ENCODE measurements around the gene ABCC2. TPM values are rescaled to one million over a fixed set of nuclear protein-coding genes. Genes with fewer than 3 reads are reported as not detected.

Gene ABCC2
- total and polyA plus RNA-seq, 2 experiments from 2014 or later: 0.45 to 2.4 TPM

DNA sequence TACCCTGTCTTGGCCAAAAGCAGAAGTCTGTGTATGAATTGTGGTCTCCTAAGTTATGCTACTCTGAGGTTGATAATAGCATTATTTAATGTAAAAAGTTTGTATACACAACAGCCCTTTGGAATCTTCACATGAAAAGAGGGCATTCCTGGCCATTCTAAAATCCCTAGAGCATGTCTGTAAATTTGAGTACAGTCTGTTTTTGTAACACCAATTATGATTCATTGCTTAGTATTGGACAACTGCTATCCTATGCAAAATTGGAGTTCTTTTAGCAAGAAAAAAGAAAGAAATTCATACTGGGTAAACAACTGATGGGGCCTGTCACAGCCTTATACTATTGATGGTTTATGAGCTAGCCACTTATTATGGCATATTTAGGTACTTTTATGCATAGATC lies 40.2 kb upstream of the ABCC2 start (continued):
- TF ChIP-seq, protein P1, sequence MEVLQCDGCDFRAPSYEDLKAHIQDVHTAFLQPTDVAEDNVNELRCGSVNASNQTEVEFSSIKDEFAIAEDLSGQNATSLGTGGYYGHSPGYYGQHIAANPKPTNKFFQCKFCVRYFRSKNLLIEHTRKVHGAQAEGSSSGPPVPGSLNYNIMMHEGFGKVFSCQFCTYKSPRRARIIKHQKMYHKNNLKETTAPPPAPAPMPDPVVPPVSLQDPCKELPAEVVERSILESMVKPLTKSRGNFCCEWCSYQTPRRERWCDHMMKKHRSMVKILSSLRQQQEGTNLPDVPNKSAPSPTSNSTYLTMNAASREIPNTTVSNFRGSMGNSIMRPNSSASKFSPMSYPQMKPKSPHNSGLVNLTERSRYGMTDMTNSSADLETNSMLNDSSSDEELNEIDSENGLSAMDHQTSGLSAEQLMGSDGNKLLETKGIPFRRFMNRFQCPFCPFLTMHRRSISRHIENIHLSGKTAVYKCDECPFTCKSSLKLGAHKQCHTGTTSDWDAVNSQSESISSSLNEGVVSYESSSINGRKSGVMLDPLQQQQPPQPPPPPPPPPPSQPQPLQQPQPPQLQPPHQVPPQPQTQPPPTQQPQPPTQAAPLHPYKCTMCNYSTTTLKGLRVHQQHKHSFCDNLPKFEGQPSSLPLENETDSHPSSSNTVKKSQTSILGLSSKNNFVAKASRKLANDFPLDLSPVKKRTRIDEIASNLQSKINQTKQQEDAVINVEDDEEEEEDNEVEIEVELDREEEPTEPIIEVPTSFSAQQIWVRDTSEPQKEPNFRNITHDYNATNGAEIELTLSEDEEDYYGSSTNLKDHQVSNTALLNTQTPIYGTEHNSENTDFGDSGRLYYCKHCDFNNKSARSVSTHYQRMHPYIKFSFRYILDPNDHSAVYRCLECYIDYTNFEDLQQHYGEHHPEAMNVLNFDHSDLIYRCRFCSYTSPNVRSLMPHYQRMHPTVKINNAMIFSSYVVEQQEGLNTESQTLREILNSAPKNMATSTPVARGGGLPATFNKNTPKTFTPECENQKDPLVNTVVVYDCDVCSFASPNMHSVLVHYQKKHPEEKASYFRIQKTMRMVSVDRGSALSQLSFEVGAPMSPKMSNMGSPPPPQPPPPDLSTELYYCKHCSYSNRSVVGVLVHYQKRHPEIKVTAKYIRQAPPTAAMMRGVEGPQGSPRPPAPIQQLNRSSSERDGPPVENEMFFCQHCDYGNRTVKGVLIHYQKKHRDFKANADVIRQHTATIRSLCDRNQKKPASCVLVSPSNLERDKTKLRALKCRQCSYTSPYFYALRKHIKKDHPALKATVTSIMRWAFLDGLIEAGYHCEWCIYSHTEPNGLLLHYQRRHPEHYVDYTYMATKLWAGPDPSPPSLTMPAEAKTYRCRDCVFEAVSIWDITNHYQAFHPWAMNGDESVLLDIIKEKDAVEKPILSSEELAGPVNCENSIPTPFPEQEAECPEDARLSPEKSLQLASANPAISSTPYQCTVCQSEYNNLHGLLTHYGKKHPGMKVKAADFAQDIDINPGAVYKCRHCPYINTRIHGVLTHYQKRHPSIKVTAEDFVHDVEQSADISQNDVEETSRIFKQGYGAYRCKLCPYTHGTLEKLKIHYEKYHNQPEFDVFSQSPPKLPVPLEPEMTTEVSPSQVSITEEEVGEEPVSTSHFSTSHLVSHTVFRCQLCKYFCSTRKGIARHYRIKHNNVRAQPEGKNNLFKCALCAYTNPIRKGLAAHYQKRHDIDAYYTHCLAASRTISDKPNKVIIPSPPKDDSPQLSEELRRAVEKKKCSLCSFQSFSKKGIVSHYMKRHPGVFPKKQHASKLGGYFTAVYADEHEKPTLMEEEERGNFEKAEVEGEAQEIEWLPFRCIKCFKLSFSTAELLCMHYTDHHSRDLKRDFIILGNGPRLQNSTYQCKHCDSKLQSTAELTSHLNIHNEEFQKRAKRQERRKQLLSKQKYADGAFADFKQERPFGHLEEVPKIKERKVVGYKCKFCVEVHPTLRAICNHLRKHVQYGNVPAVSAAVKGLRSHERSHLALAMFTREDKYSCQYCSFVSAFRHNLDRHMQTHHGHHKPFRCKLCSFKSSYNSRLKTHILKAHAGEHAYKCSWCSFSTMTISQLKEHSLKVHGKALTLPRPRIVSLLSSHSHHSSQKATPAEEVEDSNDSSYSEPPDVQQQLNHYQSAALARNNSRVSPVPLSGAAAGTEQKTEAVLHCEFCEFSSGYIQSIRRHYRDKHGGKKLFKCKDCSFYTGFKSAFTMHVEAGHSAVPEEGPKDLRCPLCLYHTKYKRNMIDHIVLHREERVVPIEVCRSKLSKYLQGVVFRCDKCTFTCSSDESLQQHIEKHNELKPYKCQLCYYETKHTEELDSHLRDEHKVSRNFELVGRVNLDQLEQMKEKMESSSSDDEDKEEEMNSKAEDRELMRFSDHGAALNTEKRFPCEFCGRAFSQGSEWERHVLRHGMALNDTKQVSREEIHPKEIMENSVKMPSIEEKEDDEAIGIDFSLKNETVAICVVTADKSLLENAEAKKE (CRISPR knock-in tag; IDR thresholded peaks at IDR 0.05): no peak
- TF ChIP-seq, protein P2, sequence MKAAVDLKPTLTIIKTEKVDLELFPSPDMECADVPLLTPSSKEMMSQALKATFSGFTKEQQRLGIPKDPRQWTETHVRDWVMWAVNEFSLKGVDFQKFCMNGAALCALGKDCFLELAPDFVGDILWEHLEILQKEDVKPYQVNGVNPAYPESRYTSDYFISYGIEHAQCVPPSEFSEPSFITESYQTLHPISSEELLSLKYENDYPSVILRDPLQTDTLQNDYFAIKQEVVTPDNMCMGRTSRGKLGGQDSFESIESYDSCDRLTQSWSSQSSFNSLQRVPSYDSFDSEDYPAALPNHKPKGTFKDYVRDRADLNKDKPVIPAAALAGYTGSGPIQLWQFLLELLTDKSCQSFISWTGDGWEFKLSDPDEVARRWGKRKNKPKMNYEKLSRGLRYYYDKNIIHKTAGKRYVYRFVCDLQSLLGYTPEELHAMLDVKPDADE (IDR thresholded peaks at IDR 0.05): no peak
- no peak for TF ChIP-seq EZH2 (IDR thresholded peaks at IDR 0.05; ENCODE audit: low read depth, unreplicated experiment)
- TF ChIP-seq JUNB (IDR thresholded peaks at IDR 0.05; ENCODE audit: unreplicated experiment): no peak
- no peak for TF ChIP-seq ZNF331 (CRISPR knock-in tag; IDR thresholded peaks at IDR 0.05; ENCODE audit: low read depth)
- TF ChIP-seq STAT1 (IDR thresholded peaks at IDR 0.05; ENCODE audit: unreplicated experiment): no peak

DNA sequence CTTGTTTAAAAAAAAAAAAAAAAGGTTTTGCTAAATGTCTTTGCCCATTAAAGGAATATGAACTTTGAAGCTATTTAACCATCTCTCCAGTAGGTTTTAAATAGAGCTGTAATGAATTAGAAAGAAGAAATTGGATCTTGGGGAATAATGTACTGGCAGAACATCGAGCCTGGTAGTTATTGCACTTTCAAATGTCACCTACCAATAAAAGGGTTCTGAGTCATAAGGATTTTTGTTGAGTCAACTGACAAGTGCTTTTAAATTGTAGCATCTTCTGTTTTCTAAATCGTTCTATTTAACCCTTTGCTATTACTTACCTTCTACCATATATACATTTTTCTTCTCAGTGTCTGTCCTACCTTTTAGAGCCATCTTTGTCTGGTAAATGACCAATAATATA lies 39.7 kb upstream of the ABCC2 start:
- Mint-ChIP-seq H3K27ac (no peak overlapping the region), H3K27me3 (ENCODE audit: insufficient read depth, low read depth, poor library complexity) (peaks cover 1% of the 10 kb centered on the region), H3K9me3 (no peaks in the 10 kb centered on the region; the same call in 2 of the 3 replicates), H3K4me1 (no peaks in the 10 kb centered on the region), H3K36me3 (ENCODE audit: low read depth) (peaks cover 75% of the 10 kb centered on the region), H3K4me3 (no peak overlapping the region)
- Histone ChIP-seq H3K36me3 (ENCODE audit: insufficient read depth) (peaks cover 74% of the 10 kb centered on the region), H4K20me1 (replicated peaks; ENCODE audit: insufficient read depth) (peaks cover 10% of the 10 kb centered on the region), H2AFZ (no peak overlapping the region), H3K79me2 (replicated peaks; ENCODE audit: insufficient read depth) (peaks cover 4% of the 10 kb centered on the region; the same call in 1 of the 2 replicates), H3K27me3 (ENCODE audit: insufficient read depth) (no peaks in the 10 kb centered on the region), H3K9me2 (ENCODE audit: insufficient read depth) (no peaks in the 10 kb centered on the region), H3K4me1 (ENCODE audit: insufficient read depth) (no peaks in the 10 kb centered on the region), H3K4me3 (no peak overlapping the region), H3F3A (replicated peaks; ENCODE audit: low read depth) (no peaks in the 10 kb centered on the region), H3K27ac (ENCODE audit: low read depth) (no peak overlapping the region), H3K4me2 (no peak overlapping the region)
- ATAC-seq (no peak), DNase-seq (ENCODE audit: low spot score) (no peak)
- TF ChIP-seq, protein P3, sequence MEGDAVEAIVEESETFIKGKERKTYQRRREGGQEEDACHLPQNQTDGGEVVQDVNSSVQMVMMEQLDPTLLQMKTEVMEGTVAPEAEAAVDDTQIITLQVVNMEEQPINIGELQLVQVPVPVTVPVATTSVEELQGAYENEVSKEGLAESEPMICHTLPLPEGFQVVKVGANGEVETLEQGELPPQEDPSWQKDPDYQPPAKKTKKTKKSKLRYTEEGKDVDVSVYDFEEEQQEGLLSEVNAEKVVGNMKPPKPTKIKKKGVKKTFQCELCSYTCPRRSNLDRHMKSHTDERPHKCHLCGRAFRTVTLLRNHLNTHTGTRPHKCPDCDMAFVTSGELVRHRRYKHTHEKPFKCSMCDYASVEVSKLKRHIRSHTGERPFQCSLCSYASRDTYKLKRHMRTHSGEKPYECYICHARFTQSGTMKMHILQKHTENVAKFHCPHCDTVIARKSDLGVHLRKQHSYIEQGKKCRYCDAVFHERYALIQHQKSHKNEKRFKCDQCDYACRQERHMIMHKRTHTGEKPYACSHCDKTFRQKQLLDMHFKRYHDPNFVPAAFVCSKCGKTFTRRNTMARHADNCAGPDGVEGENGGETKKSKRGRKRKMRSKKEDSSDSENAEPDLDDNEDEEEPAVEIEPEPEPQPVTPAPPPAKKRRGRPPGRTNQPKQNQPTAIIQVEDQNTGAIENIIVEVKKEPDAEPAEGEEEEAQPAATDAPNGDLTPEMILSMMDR (conservative IDR thresholded peaks at IDR 0.05; ENCODE audit: low read depth in 2 of 2): no peak
- TF ChIP-seq, protein P1 (CRISPR knock-in tag; IDR thresholded peaks at IDR 0.05): no peak

All from GM23338 (cell line).